ENCODE measurements around the gene PDLIM5. TPM values are rescaled to one million over a fixed set of nuclear protein-coding genes. Genes with fewer than 3 reads are reported as not detected.
"Not testable (repeated sequence)": the region's sequence is repeated elsewhere in the genome, so short reads cannot be mapped to it uniquely, and the experiment has no call there.

Gene PDLIM5
- polyA plus RNA-seq, 1 donor: 268 TPM

DNA sequence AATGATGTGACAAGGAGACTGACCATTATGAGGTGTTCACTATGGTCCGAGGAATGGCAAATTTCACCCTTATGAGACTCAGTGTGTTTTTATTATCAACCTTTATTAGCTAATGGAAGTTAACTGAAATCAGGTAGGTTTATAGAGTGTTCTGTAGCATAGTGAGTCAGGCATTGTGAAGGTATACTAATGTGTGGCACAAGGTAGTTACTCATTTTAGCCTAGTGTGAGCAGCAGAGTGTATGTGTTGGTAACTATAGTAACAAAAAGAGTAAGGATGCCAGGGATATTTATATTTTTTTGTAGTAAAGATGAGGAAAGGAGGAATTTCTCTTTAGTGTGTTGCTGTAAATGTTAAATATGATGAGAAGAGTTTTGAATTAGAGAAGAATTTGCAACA is 12.0 kb downstream of the PDLIM5 start:
- DNase-seq: no peak

DNA sequence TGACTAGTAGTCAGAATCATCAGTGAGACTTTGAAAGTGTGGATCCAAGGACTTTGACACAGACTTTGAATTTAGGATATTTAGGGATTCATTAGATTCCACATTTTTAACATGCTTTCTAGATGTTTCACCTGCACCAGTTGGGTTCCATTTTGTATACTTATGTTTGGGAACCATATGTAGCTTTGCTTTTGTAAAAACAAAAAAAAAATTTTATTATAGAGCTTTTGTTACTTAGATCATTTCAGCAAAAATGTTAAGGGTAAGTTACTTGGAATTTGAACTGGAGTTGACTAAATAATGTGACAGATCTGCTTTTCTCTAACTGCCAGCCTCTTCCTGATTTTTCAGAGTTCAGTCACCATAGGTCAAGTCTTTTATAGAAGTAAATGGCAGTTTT is 14.6 kb downstream of the PDLIM5 start:
- DNase-seq: no peak

DNA sequence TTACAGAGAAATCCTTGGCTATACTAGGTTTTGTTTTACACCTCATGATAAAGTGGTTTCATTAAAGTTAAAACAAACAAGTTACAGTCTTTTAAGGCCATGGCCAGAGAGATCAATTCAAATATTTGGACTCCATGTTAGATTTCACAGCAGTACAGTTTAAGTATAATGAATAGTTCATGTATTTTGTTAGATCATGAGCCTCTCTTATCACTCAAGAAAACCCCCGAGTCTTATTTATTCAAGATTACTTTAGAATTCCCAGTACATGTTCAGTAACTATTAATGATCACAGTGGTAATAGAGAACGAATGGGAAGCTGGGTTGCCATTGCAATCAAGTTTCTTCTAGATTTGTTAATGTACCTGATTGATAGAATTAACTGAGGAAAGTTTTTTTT is 15.2 kb downstream of the PDLIM5 start:
- DNase-seq: no peak

DNA sequence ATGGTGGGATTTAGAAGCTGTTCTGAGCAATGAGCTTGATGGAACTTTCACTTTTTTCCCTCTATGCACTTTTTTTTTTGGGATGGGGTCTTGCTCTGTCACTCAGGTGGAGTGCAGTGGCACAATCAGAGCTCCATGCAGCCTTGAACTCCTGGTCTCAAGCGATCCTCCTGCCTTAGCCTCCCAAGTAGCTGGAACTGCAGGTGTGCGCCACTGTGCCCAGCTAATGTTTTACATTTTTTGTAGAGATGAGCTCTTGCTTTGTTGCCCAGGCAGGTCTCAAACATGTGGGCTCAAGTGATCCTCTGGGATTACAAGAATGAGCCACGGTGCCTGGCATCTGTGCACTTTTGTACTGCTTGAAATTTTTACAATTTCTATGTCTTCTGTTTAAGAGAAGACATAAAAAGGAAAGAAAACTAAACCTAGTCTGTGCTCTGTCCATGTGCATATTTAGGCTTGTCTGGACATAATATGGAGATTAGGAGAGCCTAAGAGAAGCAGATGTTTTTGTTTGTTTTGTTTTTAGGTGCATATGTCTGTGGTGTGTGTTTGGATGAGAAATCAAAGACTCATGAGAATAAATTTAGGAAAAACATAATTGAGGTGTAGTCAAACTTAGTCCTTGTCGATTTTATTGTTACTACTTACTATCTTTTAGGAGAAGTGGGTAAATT is 16.5 kb downstream of the PDLIM5 start:
- no peak for DNase-seq

DNA sequence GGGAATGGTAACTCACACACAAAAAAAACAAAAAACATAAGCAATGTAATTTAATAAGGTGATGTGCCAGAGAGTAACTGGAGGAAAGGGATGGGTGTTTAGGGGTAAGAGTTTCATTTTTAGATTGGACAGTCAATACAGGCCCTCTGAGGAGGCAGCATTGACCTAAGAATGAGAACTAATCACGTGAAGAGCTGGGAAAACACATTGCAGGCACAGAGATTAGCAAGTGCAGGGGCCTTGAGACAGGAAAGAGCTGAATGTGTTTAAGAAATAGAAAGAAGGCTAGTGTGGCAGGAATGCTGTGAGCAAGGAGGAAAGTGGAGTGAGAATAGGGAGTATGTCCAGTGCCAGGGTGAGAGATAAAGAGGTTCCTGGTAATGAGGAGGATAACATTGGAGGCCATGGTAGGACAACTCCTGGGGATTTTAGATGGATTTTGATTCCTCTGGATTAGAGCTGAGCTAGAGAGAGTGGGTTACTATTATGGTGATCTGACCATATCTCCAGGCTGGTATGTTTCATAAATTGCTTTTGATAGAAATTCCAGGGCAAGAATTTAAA is 17.6 kb downstream of the PDLIM5 start:
- DNase-seq: no peak

DNA sequence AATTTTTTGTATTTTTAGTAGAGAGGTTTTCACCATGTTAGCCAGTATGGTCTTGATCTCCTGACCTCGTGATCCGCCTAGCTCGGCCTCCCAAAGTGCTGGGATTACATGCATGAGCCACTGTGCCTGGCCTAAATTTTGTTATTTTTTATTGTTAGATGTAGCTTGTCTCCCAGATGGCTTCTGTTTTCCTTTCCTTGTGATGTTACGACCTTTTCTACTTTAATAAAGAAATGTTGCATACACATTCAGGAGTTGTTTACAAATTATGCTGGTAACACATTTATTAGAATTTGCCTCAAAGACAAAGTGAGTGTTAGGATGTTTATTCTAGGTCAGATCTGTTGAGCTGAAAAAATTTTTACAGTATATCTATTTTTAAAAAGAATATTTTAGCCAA is 18.4 kb downstream of the PDLIM5 start:
- DNase-seq: no peak

DNA sequence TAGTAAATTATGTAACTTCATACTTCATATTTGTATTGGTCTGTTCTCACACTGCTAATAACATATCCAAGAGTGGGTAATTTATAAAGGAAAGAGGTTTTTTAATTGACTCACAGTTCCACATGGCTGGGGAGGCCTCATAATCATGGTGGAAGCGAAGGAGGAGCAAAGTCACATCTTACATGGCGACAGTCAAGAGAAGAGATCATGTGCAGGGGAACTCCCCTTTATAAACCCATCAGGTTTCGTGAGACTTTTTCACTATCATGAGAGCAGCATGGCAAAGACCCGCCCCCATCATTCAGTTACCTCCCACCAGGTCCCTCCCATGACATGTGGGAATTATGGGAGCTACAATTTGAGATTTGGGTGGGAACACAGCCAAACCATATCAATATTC is 19.0 kb downstream of the PDLIM5 start:
- DNase-seq: not testable (repeated sequence)

DNA sequence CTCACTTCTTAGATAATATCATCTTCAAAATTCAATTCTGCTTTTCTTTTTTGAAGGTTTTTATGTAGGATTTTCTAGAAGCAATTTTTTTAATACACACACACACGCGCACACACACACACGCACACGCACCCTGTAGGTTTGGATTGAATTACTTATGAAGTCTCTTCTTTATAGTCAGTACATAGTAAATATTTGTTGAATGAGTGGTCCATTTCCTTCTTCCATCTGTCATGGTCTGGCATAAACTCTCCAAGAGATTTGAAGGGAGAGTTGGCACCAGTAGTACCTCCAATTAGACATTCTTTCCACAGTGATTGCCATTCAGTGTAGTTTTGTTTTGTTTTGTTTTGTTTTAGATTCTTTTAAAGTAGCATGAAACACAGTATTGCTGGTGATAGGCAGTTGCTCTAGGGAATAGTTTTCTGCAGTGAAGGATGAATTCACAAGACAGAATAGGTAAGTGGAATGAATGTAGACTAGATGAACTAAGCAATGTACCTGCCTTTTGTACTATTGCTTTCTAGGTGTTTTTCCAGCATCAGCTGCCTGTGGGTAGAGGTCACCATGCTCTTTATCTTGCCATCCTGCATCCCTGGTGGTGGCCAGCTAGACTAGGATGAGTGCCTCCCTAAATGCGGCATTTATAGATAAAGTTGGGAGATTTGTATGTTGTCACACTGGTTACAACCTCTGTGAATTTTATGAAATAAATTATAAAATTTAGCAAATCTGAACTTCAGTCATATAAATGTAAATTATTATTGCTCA is 20.5 kb downstream of the PDLIM5 start:
- no peak for DNase-seq

DNA sequence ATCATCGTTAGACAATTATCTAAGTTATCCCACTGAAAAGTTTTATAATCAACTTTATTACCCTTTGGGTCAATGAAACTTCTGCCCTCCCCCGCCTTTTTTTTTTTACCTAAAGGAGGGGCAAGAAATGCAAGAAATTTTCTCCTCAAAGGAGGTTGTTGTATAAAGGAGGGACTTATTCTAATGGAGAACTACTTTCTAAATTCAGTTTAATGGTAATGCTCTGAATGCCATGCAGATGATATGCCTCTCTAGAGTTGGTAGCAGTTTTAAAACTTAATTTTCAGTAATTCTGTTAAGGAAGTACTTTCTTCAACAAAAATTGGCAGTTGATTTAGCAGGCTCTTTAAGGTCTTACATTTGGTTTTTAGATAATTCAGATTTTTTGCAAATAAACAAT is 23.3 kb downstream of the PDLIM5 start:
- no peak for DNase-seq

DNA sequence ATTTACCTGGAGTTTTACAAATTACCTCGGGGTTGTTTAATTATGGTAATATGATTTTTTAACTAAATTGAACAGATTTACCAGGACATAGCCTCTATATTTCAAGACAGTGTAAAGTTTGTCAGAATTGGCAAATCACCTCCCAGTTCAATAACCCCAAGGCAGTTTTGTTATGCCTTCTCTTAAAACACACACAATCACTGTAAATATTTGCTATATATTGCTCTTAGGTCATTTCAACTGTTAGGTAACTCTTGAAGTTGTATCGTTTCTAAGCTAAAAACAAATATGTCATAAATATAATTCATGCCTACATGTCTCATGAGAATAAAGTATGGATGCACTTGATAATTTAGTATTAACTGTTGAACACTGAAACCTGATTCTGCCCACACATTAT is 24.1 kb downstream of the PDLIM5 start:
- DNase-seq: no peak

DNA sequence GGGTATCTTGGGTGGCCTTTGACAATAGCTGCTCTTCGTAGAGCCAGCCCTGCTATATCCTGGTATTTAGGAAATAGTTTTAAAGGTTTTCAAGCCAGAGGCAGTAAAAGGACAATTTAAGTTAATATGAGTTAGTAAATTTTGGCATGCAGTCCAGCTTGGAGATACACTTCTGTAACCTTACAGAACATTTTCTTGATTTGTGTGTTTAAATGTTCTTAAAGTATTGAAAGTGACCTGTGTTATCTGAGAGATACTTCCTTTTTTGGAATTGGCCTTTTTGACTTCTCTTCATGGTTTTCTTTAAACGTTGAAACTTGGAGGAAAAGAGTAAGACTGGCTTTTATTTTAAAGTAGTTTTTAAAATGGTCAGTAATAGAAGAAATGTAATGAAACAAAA is 25.5 kb downstream of the PDLIM5 start:
- no peak for DNase-seq

DNA sequence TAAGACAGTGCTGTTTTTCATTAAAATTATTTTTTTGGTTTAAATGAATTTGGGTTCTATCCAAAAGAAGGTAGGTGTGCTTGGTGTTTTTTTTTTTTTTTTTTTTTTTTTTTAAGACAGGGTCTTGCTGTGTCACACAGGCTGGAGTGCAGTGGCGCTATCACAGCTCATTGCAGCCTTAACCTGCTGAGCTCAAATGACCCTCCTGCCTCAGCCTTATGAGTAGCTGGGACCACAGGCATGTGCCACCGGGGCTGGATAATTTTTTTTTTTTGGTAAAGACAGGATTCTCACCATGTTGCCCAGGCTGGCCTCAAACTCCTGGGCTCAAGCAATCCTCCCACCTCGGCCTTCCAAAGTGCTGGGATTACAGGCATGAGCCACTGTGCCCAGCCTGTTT is 27.1 kb downstream of the PDLIM5 start:
- DNase-seq: not testable (repeated sequence)

DNA sequence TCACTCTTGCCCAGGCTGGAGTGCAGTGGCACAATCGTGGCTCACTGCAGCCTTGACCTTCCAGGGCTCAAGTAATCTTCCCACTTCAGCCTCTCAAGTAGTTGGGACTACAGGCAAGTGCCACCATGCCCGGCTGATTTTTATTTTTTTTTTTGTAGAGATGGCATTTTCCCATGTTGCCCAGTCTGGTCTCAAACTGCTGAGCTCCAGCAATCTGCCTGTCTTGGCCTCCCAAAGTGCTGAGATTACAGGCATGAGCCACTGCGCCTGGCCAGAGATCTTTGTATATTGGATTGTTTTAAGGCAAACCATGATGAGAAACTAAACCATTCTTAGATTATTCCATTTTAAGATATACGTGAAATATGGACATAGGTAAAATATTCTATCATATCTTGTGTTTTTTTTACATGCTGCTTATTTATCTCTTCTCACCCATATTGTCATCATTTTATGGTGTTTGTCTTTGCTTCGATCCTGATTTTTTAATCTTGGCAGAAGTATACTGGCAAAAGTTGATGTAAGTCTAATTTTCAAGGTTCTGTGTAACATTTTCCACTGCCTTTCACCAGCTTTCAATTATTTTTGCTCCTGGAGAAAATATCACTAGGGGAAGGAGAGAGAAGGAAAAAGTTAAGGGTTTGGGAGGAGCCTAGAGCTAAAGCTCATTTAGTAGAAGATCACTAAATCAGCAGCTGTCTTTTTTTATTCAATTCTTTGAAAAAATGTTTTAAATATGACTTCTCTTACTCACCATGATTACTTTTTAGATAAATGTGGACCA is 27.8 kb downstream of the PDLIM5 start:
- DNase-seq: no peak

DNA sequence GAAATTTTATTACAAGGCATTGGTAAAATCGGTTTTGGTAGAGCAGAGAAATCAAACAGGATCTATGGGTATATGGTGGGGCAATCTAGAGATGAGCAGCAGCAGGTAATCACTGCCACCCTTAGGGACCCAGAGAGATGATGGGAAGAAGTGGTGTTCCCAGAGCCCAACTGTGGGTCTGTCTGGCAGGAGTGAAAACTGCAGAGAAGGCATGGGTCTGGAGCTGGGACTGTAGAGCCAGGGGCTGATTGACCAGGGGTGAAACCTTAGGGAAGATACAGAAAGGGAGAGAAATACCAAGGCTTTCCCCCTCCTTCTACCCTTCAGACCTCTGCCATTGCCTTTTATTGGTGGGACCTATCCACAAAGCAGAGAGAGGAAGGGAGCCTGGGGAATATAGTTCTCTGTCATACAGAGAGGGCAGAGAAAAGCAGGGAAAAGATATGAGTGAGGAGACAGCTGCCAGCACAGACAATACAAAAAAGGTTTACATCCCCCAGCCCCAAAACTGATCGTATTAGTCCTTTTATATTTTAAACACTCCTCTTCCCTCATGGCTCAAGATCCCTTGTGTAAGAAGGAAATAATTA is 28.7 kb downstream of the PDLIM5 start:
- no peak for DNase-seq

DNA sequence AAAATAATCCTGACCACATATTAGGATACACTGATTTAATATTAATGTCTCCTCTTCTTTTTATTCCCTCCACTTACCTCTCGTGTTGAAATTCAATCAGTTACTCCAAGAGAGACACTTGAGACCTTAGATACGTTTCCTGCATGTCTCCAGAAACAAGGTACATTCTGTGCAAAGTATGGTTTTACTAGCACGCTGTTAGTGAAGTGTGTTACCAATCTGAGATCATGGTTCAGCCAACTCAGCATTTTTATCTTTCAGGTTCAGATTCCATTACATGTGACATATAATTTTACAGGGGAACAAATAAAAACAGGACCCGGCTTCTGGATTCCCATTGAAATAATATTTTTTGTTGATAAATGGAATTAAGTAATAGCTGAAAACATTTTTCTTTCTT is 32.2 kb downstream of the PDLIM5 start:
- DNase-seq: no peak

DNA sequence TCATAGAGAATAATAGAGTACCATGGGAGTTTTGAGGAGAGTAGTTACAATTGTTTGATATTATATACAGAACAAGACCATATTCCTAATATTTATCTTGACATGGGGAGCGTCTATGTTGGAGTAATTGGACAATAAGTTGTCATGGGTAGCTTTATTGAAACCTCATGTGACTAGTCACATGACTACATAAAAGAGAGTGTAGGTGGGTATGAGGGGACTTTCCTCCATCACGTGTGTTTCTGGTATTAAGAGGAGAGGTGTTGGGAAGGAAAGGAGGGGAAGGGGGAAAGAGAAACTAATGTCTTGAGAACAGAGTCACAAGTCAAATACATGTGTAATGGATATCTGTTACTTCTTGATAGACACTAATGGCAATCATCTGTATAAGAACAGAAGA is 33.1 kb downstream of the PDLIM5 start:
- no peak for DNase-seq

DNA sequence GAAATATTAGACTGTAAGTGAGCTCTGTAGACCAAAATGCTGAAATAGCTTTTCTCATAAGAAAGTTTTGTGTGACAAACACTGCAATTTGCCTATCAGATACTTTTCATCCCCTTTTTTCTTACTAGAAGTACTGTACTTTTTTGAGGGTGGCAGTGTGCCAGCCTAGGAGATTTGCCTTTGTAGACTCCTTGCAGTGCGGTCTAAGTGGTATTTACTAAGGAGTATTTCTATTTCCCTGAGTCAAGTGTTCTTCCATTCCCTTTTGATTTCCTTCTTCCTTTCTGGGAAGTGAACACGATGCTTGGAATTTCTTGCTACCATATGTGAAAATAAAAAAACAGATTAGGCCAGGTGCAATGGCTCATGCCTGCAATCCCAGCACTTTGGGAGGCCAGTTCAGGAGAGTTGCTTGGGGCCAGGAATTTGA is 34.6 kb downstream of the PDLIM5 start:
- DNase-seq: no peak

DNA sequence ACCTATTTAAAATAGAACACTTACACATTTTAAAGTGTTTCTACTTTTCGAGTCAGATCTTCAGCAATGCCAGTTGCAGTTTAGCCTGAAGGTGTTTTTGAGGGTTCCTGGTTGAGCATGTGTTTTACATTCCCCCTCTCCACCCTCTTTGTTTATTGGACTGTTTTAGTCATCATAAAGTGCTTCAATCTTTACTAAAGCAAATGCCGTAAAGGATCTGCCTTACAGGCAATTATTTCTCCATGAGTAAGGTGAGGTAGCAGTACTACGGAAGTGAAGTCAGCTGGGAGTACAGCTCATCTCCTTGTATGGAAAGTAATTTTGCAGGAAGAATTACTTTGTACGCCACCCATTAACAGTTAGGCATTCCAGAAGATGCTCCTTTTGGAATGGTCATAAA is 36.9 kb downstream of the PDLIM5 start:
- no peak for DNase-seq

DNA sequence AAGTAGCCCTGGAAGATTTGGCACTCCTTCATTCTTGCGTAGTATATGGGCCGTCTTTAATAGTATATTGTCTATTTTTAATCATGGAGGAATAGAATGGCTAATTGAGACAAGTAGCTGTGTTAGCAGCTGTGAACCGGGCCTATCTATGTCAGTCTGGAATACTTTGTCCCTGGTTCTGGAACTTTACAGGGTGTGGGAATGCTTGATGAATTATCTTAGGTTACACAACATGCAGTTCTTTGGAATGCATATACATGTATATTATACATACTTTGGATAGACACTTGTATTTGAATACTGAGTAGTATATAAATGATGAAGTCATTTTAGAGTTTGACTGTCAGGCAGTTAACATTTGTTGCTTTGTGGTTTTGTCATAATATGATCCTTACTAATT is 37.4 kb downstream of the PDLIM5 start:
- no peak for DNase-seq

DNA sequence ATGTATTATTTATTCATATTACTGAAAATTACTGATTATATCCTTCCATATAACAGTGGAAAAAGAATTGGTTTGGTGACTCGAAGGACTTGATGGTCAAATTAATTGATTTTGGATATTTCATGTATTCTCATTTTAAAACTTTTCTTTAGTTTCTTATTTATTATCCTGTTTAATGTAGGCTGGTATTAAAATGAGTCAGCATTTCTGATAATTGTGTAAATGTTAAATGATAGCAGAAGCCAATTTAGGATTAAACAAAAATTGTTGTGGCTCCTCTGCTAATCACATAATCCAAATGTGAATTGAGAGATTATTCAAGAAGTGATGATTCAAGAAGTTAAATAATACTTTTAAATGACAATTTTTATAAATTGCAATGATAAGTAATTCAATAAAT is 38.7 kb downstream of the PDLIM5 start:
- no peak for DNase-seq

DNA sequence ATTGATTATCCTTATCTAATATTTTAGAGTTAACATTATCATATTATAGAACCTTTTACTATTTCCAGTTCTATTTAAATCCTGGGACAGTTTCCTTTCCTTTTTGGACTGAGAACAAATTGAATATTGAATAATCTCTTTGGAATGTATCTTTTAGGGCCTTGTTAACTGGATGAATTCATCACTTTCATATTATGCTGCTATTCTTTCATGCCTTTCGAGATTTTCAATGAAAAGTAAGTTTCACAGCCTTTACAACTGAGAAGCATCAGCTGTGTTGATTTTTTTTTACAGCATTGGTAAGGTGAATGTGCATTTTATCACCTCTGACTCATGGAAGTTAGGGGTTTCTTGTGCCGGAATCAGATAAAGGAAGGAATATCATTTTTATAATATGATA is 39.6 kb downstream of the PDLIM5 start:
- DNase-seq: no peak

DNA sequence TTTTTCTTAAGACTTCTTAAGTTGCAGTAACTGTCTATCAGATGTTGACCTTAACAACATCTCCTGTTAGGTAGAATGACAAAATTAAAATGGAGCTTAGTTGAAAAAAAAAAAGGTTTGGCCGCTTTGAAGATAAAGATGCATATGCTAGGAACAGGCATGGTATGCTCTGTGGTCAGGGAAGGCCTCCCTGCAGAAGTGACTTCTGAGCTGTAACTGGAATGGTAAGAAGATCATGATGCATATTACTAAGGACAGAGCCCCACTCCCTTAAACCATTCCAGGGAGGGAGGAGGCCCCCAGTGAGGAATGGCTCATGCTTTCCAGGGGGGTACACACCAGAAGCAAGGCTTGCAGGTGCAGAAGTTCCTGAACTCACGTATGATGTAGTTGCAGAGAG is 43.7 kb downstream of the PDLIM5 start:
- DNase-seq: no peak

DNA sequence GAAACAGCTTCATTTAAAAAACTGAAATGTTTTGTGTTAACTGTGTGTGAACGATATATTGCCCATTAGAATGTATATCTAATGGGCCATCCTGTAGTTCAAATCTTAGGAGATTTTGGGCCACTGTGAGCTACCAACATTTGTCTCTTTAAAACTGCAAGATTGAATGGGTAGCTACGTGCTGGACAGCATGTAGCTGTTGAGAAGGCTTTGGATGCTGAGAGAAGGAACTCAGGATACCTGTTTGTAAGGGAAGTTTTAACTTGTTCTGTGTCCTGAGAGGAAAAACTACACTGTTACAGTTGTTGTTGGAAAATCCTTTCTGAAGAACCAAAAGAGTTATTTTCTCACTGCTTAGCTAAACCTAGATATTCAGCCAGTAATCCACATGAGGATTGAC is 45.9 kb downstream of the PDLIM5 start:
- DNase-seq: no peak

Data from hindlimb muscle (tissue), 1 donor.